HG02943 (cell line): ENCODE results near the gene NUBP2.

ENCODE experiments used
- ATAC-seq: cut with Tn5 transposase; IDR thresholded peaks from one replicate; pipeline ENCODE4 v1.9.1; 2021; ENCODE audit warnings: mild to moderate bottlenecking, low read depth, moderate library complexity; ENCODE audit not compliant: unreplicated experiment

Gene NUBP2

DNA sequence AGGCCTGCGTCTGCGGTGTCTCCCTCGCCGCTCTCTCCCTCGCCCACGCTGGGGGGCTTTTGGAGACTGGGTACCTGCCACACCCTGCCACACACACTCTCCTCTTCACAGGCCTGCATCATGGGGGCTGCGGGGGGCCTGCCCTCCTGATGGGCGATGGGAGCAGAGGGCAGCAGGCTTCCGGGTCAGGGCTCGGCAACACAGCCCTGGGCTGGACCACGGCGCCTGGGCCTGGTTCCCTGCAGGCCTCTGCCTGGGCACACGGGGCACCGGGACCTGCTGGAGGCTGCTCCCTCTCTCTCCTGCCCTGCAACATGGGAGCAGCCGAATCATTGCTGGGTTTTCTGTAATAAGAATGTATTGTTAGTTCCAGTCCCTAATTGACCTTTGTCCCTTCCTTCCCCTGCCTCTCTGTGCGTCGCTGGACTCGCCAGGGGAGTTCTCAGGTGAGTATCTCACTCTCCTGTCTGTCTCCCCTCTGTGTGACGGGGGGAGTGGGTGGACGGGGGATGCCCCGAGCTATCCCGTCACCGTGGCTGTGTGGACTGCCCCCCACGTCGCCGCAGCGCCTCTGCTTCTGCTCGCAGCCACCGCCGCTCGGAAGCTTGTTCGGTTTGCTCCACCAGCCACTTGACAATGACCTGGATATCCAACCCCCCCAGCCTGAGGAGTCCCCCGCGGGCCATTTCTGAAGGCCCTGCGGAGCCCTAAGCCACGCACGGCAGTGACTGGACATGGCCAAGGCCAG lies 24.9 kb upstream of the NUBP2 start:
- no peak for ATAC-seq

DNA sequence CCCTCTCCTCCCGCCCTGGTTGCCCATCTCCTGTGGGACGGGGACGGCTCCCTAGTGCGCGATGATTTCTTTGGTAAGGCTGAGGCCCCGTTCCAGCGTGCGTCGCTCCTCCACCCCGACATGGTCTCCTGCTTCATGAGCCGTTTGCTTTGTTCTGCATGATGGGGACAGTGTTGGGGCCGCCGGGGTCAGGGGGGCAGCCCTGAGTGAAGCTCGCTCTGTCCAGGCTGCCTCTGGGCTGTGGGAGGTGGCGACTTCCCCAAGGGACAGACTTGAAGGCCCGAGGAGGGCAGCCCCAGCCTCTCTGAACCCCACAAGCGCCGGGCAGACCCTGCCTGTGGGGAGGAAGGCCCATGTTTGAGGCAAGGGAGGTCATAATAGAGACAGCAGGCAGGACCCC lies 23.8 kb upstream of the NUBP2 start:
- ATAC-seq = no peak

DNA sequence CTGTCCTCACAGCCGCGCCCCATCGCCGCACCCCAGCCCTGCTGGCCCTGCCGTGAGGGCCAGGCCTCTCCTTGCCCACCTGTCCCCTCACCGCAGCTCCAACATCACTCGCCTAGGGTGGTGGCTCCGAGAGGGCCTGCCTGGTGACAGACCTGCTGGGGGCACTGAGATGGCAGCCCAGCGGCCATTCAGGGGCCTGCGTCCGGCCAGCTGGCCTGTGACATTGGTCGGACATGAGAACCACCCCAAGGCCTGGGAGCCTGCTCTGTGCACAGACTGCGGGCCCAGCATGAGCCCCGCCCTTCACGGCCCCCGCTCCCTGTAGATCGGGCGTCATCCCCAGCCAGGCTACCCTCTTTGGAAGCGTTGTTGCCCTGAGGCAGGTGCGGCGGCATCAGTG lies 23.2 kb upstream of the NUBP2 start:
- no peak for ATAC-seq

DNA sequence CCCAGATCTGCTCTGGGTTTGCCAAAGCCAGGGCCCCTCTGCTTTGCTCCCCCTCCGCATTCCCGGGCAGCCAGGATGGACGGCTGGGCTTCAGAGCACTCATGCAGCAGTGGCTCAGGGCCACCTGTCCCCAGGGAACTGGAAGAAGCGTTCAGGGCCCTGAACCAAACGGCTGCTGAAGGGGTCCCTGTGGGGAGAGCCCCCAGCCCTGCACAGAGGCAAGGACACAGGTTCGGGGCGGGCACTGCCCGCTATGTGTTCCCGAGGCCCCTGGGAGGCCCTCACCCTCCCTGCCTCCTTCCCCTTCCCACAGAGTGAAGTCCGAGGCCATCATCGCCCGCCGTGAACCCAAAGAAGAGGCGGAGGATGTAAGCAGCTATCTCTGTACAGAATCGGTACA lies 21.8 kb upstream of the NUBP2 start:
- no peak for ATAC-seq

DNA sequence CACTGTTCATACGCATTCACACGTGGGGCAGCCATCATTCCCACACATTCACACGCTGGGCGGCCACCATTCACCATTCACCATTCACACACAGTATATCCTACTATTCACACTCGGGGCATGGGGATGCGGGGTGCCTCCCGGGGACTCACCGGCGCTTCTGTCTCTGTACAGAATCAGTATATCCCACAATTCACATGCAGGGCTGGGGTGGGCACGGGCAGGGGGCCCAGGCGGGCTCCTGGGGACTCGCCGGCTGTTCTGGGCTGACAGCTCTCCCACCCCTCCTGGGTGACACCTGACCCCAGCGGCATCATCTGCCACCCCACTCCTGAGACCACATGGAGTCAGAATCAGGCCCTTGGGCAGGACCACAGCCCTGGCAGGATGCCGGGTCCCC lies 21.0 kb upstream of the NUBP2 start:
- ATAC-seq = no peak

DNA sequence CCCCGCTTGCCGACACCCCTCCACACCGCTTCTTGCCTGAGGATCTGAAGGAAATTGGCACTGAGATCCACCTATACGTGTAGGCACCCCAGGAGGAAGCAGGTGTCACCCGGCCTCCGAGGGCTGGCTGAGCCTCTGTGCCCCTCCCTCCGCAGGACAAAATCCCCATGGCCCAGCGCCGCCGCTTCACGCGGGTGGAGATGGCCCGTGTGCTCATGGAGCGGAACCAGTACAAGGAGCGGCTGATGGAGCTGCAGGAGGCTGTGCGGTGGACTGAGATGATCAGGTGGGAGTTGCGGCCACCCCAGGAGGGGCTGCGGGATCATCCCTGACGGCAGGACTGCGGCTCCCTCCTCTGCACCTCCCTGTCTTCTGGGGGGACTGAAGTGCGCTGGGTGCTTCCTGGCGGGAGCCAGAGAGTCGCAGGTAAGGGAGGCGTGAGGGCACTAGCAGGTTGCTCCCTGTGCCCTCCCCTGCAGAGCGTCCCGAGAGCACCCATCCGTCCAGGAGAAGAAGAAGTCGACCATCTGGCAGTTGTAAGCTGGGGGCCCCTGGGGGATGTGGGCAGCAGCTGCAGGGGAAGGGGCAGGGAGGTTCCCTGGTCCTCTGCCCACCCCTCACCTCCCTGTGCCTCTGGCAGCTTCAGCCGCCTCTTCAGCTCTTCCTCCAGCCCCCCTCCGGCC lies 20.4 kb upstream of the NUBP2 start:
- ATAC-seq = no peak

DNA sequence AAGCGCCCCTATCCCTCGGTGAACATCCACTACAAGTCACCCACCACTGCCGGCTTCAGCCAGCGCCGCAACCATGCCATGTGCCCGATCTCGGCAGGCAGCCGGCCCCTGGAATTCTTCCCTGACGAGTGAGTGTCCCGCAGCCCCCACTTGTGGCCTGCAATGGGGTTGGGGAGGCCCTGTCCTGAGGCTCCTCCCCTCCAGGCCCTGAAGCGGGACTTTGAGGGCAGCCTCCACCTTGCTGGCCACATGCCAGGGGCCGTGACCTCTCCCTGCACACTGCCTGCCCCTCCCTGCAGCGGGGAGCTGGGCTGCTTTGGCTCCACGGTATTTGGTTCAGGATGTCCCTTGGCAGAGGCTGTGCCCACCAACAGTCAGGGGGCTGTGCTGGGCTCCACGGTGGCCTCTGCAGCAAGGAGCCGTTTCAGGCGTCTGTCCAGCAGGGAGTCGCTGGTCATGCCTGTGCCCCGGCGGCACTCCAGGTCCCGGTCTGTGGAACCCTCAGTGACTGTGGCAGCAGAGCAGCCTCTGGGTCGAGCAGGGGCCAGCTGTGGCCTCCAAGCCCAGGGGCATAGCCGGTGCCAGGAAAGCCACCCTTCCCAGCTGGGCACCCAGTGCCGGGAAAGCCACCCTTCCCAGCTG lies 19.8 kb upstream of the NUBP2 start:
- ATAC-seq = no peak

DNA sequence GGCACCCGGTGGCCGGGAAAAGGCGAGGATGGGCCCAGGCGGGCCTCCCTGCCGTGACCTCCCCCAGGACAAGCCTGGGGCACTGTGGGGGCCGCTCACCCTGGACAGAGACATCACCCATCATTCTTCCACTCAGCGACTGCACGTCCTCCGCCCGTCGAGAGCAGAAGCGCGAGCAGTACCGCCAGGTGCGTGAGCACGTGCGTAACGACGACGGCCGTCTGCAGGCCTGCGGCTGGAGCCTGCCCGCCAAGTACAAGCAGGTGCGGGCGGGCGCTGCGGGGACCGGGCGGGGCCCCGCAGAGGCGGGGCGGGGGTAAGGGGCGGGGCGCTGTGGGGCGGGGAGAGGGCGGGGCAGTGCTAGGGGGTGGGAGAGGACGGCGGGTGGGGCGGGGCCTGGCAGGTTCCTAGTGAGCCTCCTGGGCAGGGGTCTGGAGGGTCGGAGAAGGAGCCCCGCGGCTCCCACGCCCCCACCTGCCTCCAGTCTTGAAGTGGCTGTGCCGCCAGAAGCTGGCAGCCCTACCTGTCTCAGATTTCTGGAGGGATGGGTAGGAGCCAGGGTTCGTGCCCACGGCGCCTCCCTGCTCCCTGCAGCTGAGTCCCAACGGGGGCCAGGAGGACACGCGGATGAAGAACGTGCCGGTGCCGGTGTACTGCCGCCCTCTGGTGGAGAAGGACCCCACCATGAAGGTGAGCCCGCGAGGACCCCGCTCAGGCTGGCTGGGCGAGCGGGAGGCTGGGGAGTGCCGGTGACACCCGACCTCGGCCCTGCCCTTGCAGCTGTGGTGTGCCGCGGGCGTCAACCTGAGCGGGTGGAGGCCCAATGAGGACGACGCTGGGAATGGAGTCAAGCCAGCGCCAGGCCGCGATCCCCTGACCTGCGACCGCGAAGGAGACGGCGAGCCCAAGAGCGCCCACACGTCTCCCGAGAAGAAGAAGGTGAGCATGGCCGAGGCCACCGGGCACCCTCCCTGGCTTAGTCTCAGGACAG lies 18.9 kb upstream of the NUBP2 start:
- no peak for ATAC-seq

DNA sequence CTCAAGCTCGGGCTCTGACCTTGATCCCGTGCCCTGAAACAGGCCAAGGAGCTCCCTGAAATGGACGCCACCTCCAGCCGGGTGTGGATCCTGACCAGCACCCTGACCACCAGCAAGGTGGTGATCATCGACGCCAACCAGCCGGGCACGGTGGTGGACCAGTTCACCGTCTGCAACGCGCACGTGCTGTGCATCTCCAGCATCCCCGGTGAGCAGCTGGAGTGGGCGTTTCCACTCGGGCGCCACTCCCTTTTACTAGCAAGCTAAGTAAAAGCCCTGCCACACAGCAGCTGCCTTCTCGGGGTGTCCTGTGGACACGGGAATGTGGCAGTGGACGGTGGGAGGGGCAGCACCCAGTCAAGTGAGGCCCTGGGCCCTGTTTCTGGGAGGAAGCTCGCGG lies 17.8 kb upstream of the NUBP2 start:
- no peak for ATAC-seq

DNA sequence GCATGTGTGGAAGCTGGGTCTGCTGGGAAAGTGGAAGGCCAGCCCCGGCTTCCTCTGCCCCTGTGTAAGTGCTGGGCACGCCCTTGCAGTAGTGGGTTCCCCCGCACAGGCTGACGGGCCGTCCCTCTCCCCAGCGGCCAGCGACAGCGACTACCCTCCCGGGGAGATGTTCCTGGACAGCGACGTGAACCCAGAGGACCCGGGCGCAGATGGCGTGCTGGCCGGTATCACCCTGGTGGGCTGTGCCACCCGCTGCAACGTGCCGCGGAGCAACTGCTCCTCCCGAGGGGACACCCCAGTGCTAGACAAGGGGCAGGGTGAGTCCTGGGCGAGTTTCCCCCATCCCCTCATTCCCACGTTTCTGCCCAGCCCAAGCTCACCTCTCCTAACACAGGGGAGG lies 16.9 kb upstream of the NUBP2 start:
- ATAC-seq = no peak

DNA sequence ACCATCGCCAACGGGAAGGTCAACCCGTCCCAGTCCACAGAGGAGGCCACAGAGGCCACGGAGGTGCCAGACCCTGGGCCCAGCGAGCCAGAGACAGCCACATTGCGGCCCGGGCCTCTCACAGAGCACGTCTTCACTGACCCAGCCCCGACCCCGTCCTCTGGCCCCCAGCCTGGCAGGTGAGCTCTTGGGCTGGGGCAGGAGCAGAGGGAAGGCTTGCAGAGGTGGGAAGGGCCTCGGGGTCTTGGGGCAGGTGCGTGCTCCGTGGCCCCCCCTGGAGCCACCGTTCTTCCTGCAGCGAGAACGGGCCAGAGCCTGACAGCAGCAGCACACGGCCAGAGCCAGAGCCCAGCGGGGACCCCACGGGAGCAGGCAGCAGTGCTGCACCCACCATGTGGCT lies 16.5 kb upstream of the NUBP2 start:
- ATAC-seq = no peak

DNA sequence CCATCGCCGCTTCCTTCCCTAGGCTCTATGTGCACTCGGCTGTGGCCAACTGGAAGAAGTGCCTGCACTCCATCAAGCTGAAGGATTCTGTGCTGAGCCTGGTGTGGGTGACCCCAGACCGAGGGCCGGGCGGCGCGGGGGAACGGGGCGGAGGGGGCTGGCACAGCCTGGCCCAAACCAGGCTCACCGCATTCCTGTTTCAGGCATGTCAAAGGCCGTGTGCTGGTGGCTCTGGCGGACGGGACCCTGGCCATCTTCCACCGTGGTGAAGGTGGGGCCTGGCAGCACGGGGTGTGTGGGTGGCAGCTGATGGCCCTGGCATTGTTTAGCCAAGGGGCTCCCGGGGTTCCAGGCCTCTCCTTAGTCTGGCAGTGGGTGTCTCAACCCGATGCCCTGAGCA lies 16.1 kb upstream of the NUBP2 start:
- ATAC-seq = no peak

DNA sequence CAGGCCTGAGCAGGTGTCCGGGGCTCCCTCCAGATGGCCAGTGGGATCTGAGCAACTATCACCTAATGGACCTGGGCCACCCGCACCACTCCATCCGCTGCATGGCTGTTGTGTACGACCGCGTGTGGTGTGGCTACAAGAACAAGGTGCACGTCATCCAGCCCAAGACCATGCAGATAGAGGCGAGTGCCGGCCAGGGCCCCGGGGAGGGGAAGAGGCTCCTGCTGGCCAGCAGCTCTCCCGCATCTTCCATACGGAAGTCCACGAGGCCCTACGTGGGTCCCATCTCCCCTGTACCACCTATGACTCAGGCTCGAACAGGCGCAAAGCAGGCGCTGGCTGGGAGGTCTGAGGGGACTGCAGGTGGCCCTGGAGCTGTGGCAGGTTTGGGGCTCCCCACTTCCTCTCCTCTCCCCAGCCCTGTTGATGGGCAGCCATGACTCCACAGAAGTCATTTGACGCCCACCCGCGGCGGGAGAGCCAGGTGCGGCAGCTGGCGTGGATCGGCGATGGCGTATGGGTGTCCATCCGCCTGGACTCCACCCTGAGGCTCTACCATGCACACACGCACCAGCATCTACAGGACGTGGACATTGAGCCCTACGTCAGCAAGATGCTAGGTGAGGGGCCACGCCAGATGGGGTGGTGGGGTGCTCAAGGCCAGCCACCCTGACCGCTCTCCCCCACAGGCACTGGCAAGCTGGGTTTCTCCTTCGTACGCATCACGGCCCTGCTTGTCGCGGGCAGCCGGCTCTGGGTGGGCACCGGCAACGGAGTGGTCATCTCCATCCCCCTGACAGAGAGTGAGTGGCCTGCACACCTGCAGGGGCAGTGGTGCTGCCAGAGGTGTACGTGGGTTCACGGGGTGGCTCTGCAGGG lies 15.4 kb upstream of the NUBP2 start:
- ATAC-seq = no peak

DNA sequence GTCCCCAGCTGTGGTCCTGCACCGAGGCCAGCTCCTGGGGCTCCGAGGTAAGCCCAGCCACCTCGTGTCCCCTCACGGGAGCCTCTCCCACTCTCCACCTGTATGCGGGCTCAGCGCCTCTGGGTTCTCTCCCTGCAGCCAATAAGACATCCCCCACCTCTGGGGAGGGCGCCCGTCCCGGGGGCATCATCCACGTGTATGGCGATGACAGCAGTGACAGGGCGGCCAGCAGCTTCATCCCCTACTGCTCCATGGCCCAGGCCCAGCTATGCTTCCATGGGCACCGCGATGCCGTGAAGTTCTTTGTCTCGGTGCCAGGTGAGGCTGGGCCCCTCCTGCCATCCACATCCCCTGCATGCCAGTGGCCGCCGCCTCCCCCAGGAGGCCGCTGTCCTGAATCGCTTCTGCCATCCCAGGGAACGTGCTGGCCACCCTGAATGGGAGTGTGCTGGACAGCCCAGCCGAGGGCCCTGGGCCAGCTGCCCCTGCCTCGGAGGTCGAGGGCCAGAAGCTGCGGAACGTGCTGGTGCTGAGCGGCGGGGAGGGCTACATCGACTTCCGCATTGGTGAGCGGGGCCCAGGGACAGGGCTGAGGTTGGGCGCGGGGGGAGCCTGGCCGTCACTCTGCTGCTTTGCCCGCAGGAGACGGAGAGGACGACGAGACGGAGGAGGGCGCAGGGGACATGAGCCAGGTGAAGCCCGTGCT lies 14.5 kb upstream of the NUBP2 start:
- no peak for ATAC-seq

DNA sequence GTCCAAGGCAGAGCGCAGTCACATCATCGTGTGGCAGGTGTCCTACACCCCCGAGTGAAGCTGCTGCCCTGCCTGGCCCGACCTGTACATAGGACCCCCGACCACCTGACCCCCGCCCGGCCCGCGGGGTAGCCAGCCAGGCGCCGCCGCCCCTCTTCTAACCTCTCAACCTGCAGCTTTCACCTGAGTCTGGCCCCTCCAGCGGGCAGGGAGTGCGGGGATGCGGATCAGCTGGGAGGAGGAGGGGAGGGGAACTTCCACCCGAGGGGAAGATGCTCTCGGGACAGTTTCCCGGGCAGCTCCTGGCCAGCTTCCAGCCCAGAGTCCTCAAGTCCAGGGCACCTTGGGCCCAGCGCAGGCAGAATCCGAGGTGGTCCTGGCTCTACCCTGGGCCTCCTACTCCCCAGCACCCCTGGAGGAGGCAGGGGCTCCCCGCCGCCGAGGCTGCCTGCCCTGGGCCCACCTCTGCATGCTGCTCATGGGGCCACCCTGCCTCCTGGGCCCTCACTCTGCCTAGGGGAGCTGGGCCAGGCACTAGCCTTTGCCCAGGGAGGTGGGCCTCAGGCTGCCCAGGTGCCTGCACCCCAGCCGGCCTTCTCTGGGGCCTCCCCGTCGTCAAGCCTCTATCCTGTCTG lies 13.9 kb upstream of the NUBP2 start:
- no peak for ATAC-seq

DNA sequence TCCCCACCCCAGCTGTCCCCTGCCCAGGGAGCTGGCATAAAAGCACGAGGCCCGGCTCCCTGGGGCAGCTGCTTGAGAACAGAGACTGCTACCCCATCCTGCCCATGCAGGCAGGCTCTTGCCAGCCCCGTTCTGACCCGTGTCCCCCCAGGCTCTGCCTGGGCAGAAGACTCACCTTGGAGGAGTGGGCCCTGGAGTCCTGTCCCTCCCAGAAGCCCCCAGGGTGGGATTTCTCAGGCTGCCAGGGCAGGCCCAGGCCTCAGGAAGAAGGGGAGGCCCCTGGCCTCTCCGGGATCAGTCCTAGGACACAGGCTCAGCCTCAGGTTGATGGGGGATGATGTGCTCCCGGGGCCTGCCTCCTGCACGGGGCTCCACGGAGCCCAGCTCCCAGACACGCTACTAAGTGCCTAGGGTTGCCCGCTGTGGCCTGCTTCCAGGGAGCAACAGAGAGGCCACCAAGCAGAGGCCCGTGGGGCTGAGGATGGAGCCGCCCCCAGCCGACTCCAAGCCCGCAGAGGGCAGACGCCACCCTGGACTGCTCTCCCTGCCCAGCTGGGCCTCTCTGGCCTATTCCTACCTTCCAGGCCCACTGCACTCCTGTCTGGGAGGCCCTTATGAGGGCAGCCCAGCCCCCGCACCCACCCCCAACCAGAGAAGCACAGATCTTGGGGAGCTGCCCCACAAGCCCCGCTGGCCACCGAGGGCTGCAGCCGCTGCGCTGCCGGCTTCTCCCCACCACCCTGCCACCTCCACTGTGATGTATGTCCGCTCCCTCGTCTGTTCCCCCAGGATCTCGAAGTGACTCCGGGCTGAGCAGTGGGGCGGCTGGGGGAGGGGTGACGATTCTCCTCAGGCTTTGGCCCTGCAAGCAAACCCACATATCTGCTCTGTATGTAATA lies 13.1 kb upstream of the NUBP2 start:
- no peak for ATAC-seq

DNA sequence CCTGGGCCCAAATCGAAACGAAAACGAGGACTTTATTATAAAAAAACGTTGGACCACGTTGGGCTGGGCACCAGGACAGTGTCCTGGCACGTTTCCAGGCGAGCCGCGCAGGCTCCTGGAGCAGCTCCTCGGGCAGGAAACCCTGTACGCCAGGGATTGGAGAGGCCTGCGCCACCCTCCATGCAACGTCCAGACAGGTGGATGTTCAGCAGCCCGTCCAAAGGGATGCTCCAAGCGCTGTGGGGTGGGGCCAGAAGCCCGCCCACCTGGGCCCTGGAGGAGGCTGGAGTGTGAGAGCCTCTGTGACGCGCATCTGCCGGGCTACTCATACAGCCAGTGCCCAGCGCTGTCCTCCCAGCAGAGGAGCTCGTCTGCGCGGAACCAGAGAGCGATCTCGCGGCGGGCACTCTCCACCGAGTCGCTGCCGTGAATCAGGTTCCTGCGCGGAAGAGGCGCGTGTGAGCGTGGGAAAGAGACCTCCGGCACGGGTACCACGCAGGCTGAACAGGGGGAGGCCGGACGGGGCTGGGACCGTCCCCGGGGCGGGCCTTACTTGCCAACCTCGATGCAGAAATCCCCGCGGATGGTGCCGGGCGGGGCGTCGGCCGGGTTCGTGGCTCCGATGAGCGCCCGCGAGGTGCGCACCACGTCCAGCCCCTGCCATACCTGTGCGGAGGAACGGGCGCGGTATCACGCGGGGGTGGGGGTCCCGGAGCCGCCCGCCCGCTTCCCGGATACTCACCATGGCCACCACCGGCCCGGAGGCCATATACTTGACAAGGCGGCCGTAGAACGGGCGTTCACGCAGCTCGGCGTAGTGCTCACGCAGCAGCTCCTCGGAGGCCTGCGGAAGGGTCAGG lies 12.2 kb upstream of the NUBP2 start:
- no peak for ATAC-seq
